Measurements from ENCODE around the gene LRRC75A. TPM values are rescaled to one million over a fixed set of nuclear protein-coding genes. Genes with fewer than 3 reads are reported as not detected.

LRRC75A gene
- polyA plus RNA-seq, 3 donors: 1.0 to 2.4 (median 1.4) TPM

DNA sequence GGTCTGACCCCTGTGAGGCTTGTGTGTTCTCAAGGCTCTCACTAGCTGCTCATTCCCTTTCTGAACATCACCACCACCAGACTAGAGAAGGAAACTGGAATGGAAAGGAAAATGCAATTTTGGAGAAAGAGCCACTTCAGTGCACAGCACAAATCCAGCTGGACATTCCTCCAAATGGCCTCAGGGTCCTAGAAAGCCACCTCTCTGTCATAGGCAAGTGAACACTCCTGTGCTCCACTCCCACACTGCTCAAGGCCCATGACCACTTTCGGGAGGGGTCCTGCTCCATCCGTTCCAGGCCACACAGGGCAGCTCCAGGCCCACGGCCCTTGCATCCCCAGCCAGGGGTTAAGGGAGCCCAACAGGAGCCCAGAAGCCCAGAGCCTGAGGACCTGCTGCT, 2.6 kb downstream of the LRRC75A start:
- Histone ChIP-seq H3K9me3 (replicated peaks in 1 of 2; ENCODE audit: control insufficient read depth in 1 of 2, insufficient read depth in 1 of 2, low read length in 2 of 2) (no peaks in the 10 kb centered on the region), H4K20me1 (ENCODE audit: insufficient read depth, low read length) (no peaks in the 10 kb centered on the region), H3K4me3 (replicated peaks in 1 of 3; ENCODE audit: low read depth in 2 of 3, low read length in 3 of 3) (no peak overlapping the region), H3K36me3 (replicated peaks in 1 of 2; ENCODE audit: control insufficient read depth in 1 of 2, insufficient read depth in 2 of 2, low read length in 2 of 2) (no peaks in the 10 kb centered on the region), H3K27me3 (ENCODE audit: control insufficient read depth in 2 of 2, insufficient read depth in 2 of 2, low read length in 2 of 2) (peaks cover 6 to 38% of the 10 kb centered on the region in 2 donors), H3K4me2 (replicated peaks; ENCODE audit: extremely low read depth, low read length, poor library complexity, severe bottlenecking) (no peak overlapping the region), H3K79me2 (ENCODE audit: insufficient read depth, low read length) (no peaks in the 10 kb centered on the region), H3K4me1 (ENCODE audit: control insufficient read depth in 1 of 2, insufficient read depth in 2 of 2, low read length in 2 of 2) (peaks cover 12 to 18% of the 10 kb centered on the region in 2 donors), H2AFZ (ENCODE audit: insufficient read depth, low read depth, low read length, poor library complexity, severe bottlenecking) (no peak overlapping the region), H3K27ac (ENCODE audit: low read depth in 1 of 2, low read length in 2 of 2) (no peak overlapping the region), H3K9ac (ENCODE audit: insufficient read depth, low read length, poor library complexity, severe bottlenecking) (no peak overlapping the region)
- Mint-ChIP-seq H3K27me3 (ENCODE audit: low read depth in 3 of 3) (peaks cover 36 to 56% (median 45%) of the 10 kb centered on the region in 3 donors), H3K27ac (no peak overlapping the region), H3K9me3 (peaks cover 0 to 6% (median 0%) of the 10 kb centered on the region in 7 donors), H3K4me3 (no peak overlapping the region), H3K4me1 (peaks cover 20% of the 10 kb centered on the region), H3K36me3 (peaks cover 0 to 3% of the 10 kb centered on the region in 2 donors)
- 90% methylated on average over 3 of the region's 3 CpGs for WGBS (ENCODE audit: insufficient coverage)
- intact Hi-C loops (cut with micrococcal nuclease): no loop called here
- TF ChIP-seq, protein P1, sequence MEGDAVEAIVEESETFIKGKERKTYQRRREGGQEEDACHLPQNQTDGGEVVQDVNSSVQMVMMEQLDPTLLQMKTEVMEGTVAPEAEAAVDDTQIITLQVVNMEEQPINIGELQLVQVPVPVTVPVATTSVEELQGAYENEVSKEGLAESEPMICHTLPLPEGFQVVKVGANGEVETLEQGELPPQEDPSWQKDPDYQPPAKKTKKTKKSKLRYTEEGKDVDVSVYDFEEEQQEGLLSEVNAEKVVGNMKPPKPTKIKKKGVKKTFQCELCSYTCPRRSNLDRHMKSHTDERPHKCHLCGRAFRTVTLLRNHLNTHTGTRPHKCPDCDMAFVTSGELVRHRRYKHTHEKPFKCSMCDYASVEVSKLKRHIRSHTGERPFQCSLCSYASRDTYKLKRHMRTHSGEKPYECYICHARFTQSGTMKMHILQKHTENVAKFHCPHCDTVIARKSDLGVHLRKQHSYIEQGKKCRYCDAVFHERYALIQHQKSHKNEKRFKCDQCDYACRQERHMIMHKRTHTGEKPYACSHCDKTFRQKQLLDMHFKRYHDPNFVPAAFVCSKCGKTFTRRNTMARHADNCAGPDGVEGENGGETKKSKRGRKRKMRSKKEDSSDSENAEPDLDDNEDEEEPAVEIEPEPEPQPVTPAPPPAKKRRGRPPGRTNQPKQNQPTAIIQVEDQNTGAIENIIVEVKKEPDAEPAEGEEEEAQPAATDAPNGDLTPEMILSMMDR (IDR thresholded peaks at IDR 0.05): no peak
- DNase-seq: no peak

DNA sequence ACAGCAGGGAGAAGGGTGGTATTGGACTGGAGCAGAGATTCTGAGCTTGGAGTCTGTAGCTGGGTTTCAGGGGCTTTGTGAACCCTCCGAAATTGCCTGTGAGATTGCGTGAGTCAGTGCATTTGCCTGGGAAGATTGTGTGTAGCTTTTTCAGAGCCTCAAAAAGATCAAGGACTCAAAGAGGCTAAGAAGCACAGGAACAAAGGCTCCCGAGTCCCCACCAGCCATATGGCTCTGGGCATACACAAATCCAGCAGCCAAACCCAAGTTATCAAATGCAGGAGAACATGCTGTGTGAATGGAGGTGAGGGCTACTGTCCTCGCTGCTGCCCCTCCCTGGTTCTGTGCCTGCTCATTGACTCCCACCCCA, 3.0 kb downstream of the LRRC75A start:
- TF ChIP-seq, protein P1 (IDR thresholded peaks at IDR 0.05): no peak
- Histone ChIP-seq H3K4me2 (replicated peaks; ENCODE audit: extremely low read depth, low read length, poor library complexity, severe bottlenecking) (no peak overlapping the region), H3K9me3 (replicated peaks in 1 of 2; ENCODE audit: control insufficient read depth in 1 of 2, insufficient read depth in 1 of 2, low read length in 2 of 2) (no peaks in the 10 kb centered on the region), H4K20me1 (ENCODE audit: insufficient read depth, low read length) (no peaks in the 10 kb centered on the region), H3K27me3 (ENCODE audit: control insufficient read depth in 2 of 2, insufficient read depth in 2 of 2, low read length in 2 of 2) (peaks cover 6 to 33% of the 10 kb centered on the region in 2 donors), H3K4me3 (replicated peaks in 1 of 3; ENCODE audit: low read depth in 2 of 3, low read length in 3 of 3) (no peak overlapping the region), H3K4me1 (ENCODE audit: control insufficient read depth in 1 of 2, insufficient read depth in 2 of 2, low read length in 2 of 2) (peaks cover 12 to 18% of the 10 kb centered on the region in 2 donors), H2AFZ (ENCODE audit: insufficient read depth, low read depth, low read length, poor library complexity, severe bottlenecking) (no peak overlapping the region), H3K9ac (ENCODE audit: insufficient read depth, low read length, poor library complexity, severe bottlenecking) (no peak overlapping the region), H3K27ac (ENCODE audit: low read depth in 1 of 2, low read length in 2 of 2) (no peak overlapping the region), H3K36me3 (replicated peaks in 1 of 2; ENCODE audit: control insufficient read depth in 1 of 2, insufficient read depth in 2 of 2, low read length in 2 of 2) (no peaks in the 10 kb centered on the region), H3K79me2 (ENCODE audit: insufficient read depth, low read length) (no peaks in the 10 kb centered on the region)
- WGBS (ENCODE audit: insufficient coverage): 100% methylated on average over 2 of the region's 4 CpGs
- no peak for DNase-seq
- intact Hi-C loops (cut with micrococcal nuclease): no loop called here
- Mint-ChIP-seq H3K27ac (no peak overlapping the region), H3K4me1 (peaks cover 20% of the 10 kb centered on the region), H3K4me3 (no peak overlapping the region), H3K36me3 (peaks cover 0 to 3% of the 10 kb centered on the region in 2 donors), H3K9me3 (peaks cover 0 to 6% (median 0%) of the 10 kb centered on the region in 7 donors), H3K27me3 (ENCODE audit: low read depth in 3 of 3) (peaks cover 33 to 54% (median 43%) of the 10 kb centered on the region in 3 donors)
